GM12872 (cell line): Measurements from ENCODE around the gene GARIN5A.

Source experiments
- CTCF ChIP-seq: IDR thresholded peaks from 3 replicates; pipeline ENCODE4 v1.5.1; 2011; ENCODE audit warnings: low read depth, mild to moderate bottlenecking, low read length, moderate library complexity; ENCODE audit not compliant: insufficient read depth

GARIN5A gene

GRCh38 chr19:50420808-50421207, 55.8 kb downstream of the GARIN5A start:
- TF ChIP-seq CTCF, result no peak

GRCh38 chr19:50420127-50420526, 56.5 kb downstream of the GARIN5A start:
- no peak for TF ChIP-seq CTCF

GRCh38 chr19:50419580-50420035, 57.0 kb downstream of the GARIN5A start:
- TF ChIP-seq CTCF, result no peak

- no peak for TF ChIP-seq CTCF
Observed at GRCh38 chr19:50419022-50419579, 57.5 kb downstream of the GARIN5A start.

GRCh38 chr19:50418176-50419021, 58.2 kb downstream of the GARIN5A start, which contains the start of gene SPIB:
Gene SPIB, plus strand, starts transcription at chr19:50418938. Its CDS starts 25 bp downstream, at chr19:50418963.
- no peak for TF ChIP-seq CTCF

GRCh38 chr19:50417111-50418081, 59.3 kb downstream of the GARIN5A start:
- no peak for TF ChIP-seq CTCF
